HT1080 (cell line): Measurements from ENCODE around the gene SLC22A4. TPM values are rescaled to one million over a fixed set of nuclear protein-coding genes. Genes with fewer than 3 reads are reported as not detected.

Experiments
- DNase-seq: peaks from one replicate; pipeline ENCODE4 v3.0.0-alpha.2; 2015; ENCODE audit warnings: low read depth
- small RNA-seq: library from RNA; depleted of rRNA; stranded (forward); fragments of <200 nt; gene quantifications from one replicate; pipeline ENCODE3, GENCODE V24; 2014
- total RNA-seq: library from RNA; depleted of rRNA; stranded (reverse); fragments of >200 nt; shearing (Covaris generic); gene quantifications from 2 replicates; pipeline ENCODE4 v1.2.3, GENCODE V29; 2014; rRNA removed

The SLC22A4 gene
- total RNA-seq, 1 experiment from 2014 or later = 3.4 TPM

DNA sequence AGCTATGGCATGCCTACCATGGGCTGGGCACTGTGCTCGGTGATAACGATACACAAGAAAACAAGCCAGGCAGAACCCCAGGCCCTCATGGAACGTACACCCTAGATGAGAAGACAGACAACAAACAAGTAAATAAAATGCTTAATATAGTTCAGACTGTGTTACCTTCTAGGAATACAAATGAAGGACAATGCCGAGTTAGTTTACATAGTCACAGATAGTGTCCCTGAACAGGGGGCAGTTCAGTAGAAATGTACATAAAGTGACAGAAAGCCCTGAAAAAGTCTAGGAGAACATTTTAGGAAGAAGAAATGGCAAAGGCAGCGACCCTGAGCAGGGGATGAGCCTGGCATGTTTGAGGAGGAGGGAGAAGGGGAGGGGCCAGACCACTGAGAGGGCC, 97.1 kb downstream of the SLC22A4 start:
- no peak for DNase-seq

DNA sequence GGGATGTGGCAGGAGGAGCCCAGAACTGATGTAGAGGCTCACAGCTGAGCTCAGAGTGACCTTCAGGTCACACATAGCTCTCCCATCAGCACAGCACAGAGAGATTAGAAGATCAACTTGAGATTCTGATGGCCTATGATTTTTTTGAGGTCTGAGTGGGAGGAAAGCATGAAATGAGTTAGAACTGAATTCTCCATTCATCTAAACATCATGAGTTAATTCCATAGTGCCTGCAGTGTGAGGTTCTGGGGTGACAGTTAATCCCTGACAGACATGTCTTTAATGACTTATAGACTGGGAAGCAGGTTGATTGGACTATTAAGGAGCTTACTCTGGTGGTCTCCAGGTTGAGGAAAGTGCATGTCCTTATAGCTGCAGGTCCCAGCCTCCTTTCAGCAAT, 97.7 kb downstream of the SLC22A4 start:
- DNase-seq = no peak

DNA sequence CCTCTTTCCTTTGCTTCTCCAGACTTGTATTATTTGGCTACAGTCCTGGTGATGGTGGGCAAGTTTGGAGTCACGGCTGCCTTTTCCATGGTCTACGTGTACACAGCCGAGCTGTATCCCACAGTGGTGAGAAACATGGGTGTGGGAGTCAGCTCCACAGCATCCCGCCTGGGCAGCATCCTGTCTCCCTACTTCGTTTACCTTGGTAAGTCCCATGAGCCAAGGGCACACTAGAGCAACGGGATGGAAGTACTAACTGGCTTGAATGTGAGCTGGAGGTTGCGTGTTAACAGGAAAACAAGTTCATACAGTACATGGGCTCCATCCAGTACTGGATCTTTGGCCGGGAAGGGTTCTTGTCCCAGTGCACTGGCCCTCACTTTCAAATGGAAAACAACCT, 98.2 kb downstream of the SLC22A4 start:
- no peak for DNase-seq

DNA sequence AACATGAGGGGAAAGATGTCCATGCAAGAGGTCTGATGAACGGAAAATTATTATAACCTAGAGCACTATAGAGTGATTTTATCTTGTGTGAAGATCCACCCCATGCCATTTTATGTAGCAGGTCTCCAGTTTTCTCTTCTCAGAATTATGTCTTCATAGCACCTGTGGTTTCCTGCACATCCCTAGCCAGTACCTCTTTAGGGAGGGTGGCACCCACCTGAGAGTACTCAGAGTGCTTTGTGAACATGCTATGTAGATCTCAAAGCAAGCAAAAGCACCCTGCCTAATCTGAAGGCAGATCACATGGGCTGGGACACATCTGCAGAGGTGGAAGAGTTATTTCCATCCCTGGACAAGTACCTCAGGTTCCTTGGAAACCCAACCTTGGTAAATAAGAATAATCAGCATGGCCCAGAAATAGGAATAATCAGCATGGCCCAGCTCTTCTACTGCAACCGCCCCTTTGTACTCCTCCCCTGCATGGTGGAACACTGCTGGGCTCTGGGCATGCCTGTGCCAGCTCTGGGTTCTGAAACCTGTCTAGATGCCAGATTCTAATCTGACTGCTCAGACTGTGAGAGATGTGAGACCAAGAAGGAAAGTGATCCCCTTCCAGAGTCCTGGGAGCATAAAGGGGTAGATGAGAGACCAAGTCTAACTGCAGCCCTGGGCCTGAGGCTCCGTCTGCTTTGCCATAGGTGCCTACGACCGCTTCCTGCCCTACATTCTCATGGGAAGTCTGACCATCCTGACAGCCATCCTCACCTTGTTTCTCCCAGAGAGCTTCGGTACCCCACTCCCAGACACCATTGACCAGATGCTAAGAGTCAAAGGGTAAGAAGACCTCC, 99.0 kb downstream of the SLC22A4 start:
- DNase-seq = no peak

Small RNA genes within 50 kb of the gene (small RNA-seq; reads per million reads assigned to genes)
- not detected for gene MIR3936

Other genes starting within 250 kb of the SLC22A4 start
- gene IL3, start 233.7 kb upstream of the SLC22A4 start, total RNA-seq = not detected in 2 replicates
- not detected in 2 replicates for gene CSF2, start 220.6 kb upstream of the SLC22A4 start, total RNA-seq
- gene P4HA2, start 66.5 kb upstream of the SLC22A4 start, total RNA-seq = 17.6 and 19.6 TPM in 2 replicates
- not detected in 2 replicates for gene PDLIM4, start 36.7 kb upstream of the SLC22A4 start, total RNA-seq
- 0.70 and 2.1 TPM in 2 replicates for gene SLC22A5, start 75.3 kb downstream of the SLC22A4 start, total RNA-seq
- gene IRF1, start 196.4 kb downstream of the SLC22A4 start, total RNA-seq = 6.3 and 13.6 TPM in 2 replicates
- not detected in 2 replicates for gene IL5, start 249.1 kb downstream of the SLC22A4 start, total RNA-seq